ENCODE results near the gene SIPA1L3. TPM values are rescaled to one million over a fixed set of nuclear protein-coding genes. Genes with fewer than 3 reads are reported as not detected.

SIPA1L3 gene
- total and polyA plus RNA-seq, 9 of the 15 experiments (the other 6 are each of a cell fraction or from before 2014, with no cell fraction given) = 0.01 to 6.1 (median 2.5) TPM

GRCh38 chr19:38018694-38019395 lies 111.8 kb downstream of the SIPA1L3 start (continued):
- TF ChIP-seq NR4A1 (CRISPR knock-in tag; IDR thresholded peaks at IDR 0.05) = no peak
- TF ChIP-seq NR4A1 (tag; IDR thresholded peaks at IDR 0.05) = no peak

- ATAC-seq (no peak), FAIRE-seq (no peak), DNase-seq (ENCODE audit: extremely low read depth in 1 of 4, low spot score in 3 of 4) (no peak)
- CTCF ChIA-PET (ENCODE audit: low intra/inter-chr PET ratio) = no interaction called here
- Histone ChIP-seq H3K4me1 (replicated peaks in 1 of 2; ENCODE audit: control insufficient read depth in 2 of 2, insufficient read depth in 2 of 2, low read length in 2 of 2) (no peaks in the 10 kb centered on the region), H4K20me1 (replicated peaks; ENCODE audit: control insufficient read depth, insufficient read depth, low read length) (no peaks in the 10 kb centered on the region), H3K27me3 (ENCODE audit: control insufficient read depth in 2 of 2, insufficient read depth in 2 of 2, low read length in 2 of 2) (peaks cover 0 to 6% of the 10 kb centered on the region in 2 experiments; a peak in 3 of 5 replicates), H3K9me3 (replicated peaks; ENCODE audit: control insufficient read depth, insufficient read depth, low read depth, low read length) (no peaks in the 10 kb centered on the region), H3K4me3 (no peak overlapping the region), H3K9ac (ENCODE audit: insufficient read depth in 1 of 2, low read depth in 2 of 2, low read length in 2 of 2) (no peak overlapping the region), H3K27ac (ENCODE audit: extremely low read depth, low read depth, low read length) (no peak overlapping the region), H3K4me2 (ENCODE audit: insufficient read depth, low read length) (no peak overlapping the region), H2AFZ (ENCODE audit: low read depth, low read length) (no peak overlapping the region), H3K36me3 (ENCODE audit: control insufficient read depth, insufficient read depth, low read length) (no peaks in the 10 kb centered on the region), H3K9me1 (ENCODE audit: control insufficient read depth, insufficient read depth, low read length) (no peaks in the 10 kb centered on the region), H3K79me2 (ENCODE audit: control insufficient read depth, insufficient read depth, low read length) (no peaks in the 10 kb centered on the region)
- 0% methylated on average over 2 of the region's 2 CpGs for WGBS (ENCODE audit: insufficient coverage, low coverage, missing lambda C conversion rate)
- intact Hi-C loops (cut with micrococcal nuclease) = no loop called here
- TF ChIP-seq MBD2 (IDR thresholded peaks at IDR 0.05; ENCODE audit: borderline replicate concordance, low read depth) (no peak), IFI16 (CRISPR knock-in tag; IDR thresholded peaks at IDR 0.05) (no peak), NR2C1 (IDR thresholded peaks at IDR 0.05) (no peak), NR2C1 (tag; IDR thresholded peaks at IDR 0.05) (no peak), HCFC1 (IDR thresholded peaks at IDR 0.05; ENCODE audit: low read depth, low read length) (0 out of 2 replicates have a peak, but pooled peaks have one; percentile 20)
- in situ Hi-C loops (cut with MboI) = no loop called here
- no TSS peak for BruUV-seq (replicated peaks)
- POLR2A ChIA-PET = interaction anchor here (1.7 to 3.0 kb wide), 3 partner anchors 9 to 15 kb away, joined by 3 to 10 read pairs (median 7); no protein-coding TSS in a partner anchor
These were observed 112.4 kb downstream of the SIPA1L3 start for GRCh38 chr19:38019396-38019724.

All from K562 (cell line).